ENCODE data around the gene SLC45A2.

The SLC45A2 gene

DNA sequence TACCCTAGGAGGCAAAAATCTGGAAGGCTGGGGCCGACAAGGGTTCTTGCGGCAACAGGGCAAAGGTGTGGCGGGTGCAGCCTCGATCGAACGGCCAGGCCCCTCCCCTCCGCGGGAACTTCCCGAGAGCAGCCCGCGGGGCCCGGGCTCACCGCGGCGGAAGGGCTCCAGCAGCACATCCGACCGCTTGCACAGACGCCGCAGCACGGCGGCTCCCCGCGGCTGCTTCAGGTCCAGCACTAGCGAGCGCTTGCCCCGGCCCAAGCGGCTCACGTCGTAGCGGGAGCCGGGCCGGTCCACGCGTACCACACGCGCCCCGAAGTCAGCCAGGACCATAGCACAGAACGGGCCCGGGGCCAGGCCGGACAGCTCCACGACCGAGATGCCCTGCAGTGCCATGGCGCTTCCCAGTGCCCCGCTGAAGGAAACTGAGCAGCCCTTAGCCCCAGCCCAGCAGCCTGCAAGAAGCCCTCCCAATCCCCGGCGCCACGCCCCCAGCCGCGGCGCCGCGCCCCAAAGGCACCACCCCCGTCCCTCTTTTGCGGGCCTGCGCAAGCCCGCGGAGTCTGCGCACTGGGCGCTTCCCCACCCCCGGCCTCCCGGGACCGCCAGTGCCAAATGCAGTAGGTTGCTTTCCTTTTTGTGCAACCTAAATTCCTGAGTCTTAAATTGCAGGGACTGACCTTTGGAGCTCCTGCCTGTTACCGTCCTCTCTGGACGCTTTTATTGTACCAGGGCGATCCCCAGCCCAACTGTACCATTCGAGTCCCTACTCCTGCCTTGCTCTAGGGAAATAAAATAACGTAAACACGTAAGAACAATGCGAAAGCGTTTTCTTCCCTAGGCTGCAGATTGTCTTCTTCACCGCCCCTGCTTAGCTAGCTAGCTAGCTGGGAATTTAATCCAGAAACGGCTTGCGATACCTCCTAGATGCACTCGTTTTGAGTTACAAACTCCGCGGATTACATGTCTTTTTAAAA is 23.4 kb upstream of the SLC45A2 start, which contains the start of gene AMACR:
Gene AMACR (minus strand): TSS at position 430 of the 980 bp plus-strand sequence. CDS start 31 bp downstream, at position 399.
- DNase-seq (ENCODE audit: low spot score), result peak; percentile 95

DNA sequence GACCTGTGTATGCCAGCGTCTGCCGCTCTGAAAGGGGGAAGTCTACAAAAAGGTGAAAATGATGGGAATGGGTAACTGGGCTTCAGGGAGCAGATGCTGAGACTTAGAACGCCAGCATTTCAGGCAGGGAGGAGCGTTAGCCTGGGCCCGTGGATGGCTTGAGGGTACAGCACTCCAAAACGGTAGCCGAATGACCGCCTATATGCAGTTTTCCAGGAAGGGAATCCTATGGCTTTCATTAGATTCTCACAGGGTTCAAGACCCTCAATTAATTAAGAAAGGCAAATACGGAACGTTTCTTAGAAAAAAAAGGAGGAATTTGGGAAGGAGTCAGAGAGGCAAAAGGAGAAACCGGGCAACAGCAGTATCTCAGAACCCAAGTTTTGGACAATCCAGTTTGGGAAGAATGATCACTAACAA is 22.7 kb upstream of the SLC45A2 start:
- peak; percentile 16 for DNase-seq (ENCODE audit: low spot score)

DNA sequence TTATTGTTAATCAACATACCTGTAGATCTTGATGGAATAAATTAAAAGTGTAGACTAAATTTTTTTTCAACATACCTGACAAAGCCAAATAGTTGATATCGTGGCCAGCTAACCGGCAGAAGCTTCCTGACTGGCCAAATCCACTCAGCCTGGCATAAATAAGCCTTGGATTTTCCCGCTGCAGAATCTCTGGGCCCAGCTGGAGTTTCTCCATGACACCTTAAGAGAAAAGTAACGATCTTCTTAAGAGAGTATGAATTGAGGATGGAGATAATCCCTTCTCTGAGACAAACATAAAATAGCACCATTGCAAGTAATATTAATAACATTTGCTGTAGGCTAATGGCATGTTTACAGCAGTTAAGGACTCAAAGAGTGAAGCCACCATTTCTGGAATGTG is 21.2 kb upstream of the SLC45A2 start:
- no peak for DNase-seq (ENCODE audit: low spot score)

DNA sequence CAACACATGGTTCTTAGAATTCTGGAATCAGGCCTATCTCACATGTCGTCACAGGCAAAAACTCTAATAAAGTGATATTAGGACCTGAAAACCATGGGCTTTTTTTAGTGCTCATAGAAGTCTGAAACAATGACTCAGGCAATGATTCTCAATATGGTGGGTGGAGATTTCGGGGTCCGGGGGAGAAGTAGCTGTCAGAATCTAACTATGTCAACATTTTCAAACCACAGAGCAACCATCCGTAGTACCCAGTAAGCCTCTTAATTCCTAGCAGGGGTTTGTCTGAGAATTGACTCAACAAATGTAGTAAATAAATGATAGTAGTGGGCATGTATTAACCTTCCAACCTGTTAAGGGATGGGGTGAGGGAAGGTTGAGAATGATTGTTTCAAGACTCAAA is 20.7 kb upstream of the SLC45A2 start:
- DNase-seq (ENCODE audit: low spot score), result no peak

DNA sequence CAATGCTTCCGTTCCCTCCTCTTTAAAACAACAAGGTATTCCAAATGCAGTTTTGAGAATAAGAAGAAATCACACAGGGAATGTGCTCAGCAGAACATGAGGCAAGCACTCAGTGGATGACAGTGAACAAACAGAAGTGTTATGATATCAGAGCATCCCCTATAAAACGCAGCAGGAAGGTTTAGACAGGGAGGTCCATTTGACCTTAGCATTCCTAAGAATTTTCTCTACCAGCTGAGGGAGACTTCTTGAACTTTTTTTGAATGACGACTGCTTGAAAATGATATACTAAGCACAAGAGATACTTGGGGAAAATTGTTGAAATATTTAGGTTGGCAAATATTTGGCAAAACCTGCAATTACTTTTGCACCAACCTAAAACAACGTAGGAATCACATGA is 19.4 kb upstream of the SLC45A2 start:
- no peak for DNase-seq (ENCODE audit: low spot score)

DNA sequence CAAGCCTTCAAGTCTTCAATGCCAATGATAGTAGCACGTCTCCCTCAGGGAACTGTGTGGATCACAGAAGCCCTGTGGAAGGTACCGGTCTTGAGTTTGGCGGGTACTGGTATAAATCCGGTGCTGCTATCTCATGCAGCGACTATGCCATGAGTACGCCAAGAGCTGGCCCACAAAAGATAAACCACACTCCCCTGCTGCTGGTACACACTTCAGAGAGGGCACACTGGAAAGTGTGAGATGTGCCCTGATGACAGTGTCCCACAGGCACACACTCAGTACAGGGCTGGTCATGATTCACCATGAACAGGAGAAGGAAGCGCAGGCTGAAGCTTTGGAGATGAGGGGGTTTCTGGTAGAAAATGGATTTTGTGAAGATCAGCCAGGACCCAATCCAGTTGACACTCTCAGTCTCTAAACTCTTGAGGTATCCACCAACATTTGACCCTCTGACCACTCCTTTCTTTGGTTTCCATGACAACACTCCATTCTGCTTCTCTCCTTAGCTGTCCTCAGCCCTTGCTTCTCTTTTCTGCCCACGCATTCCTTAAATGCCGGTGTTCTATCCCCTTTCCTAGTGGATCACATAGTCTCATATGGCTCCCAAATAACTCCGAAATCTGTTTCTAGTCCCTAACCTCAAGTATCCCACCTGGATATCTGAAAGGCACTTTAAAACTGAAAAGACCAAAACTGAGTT is 18.3 kb upstream of the SLC45A2 start:
- DNase-seq (ENCODE audit: low spot score), result no peak

DNA sequence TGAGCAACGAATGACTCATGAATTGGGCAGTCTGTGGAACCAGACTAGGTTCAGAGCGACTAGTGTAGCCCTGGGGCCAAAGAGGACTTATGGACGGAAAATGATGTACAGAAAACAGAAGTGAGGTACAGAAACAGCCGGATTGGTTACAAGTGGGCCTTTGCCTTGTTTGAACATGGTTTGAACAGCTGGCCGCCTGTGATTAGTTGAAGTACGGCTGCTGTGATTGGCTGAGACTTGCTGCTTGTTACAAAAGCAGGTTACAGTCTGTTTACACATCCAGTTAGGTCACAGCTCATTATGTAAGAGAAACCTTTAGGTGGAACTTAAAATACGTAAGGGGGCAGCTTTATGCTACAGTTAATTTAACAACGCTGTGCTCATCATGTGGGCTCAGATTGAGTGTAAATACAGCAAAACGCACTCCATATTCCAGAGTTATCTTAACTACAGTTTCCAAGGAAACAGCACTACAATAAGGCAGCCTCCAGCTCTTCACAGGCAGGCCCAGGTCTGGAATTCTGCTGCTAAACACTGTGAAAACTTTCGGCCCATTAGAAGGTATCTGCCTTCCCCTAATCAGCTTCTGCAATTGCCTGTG is 16.8 kb upstream of the SLC45A2 start:
- DNase-seq (ENCODE audit: low spot score), result no peak

DNA sequence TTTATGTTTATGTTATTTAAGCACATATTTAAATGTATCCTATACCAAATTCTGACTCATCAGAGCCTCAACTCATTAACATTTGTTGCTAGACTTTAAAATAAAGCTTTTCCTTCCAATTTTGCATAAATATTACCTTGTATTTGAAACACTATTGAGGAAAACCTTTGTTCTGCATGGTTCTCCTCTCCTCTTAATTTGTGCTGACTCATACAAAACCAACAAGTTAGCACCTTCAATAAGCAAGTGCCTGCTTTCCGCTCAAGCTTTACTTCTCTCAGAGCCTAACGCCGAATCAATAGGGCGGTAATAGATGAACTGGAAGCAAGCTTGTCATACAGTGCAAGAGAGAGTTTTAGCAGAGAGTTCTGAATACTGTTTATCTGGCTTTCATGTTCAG is 15.5 kb upstream of the SLC45A2 start:
- DNase-seq (ENCODE audit: low spot score), result no peak

DNA sequence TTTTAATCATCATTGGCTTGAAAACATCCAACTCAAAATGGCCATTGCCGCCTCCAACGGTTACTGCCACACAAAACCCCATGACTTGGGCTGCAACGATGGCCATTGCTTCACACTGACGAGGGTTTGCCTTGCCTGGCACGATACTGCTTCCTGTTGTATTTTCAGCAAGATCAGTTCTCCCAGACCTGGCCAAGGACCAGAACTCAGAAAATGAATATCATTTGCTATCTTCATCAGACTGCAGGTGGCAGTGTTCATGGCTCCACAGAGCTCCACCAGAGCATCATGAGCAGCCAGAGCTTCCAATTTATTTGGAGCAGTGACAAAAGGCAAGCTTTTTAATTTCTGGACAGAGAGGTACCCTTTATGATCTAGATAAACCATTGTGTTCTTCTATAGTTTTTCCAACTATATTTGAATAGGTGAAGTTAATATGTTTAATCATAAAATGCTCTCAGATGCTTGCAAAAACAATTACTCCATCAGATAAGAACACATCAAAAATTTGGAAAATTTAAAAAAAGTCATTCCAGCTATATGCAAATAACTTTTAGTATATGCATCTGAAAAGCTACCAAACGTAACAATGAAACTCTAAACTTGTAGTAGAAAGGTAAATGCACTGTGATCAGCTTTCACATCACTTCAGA is 13.0 kb upstream of the SLC45A2 start:
- peak; percentile 57 for DNase-seq (ENCODE audit: low spot score)

DNA sequence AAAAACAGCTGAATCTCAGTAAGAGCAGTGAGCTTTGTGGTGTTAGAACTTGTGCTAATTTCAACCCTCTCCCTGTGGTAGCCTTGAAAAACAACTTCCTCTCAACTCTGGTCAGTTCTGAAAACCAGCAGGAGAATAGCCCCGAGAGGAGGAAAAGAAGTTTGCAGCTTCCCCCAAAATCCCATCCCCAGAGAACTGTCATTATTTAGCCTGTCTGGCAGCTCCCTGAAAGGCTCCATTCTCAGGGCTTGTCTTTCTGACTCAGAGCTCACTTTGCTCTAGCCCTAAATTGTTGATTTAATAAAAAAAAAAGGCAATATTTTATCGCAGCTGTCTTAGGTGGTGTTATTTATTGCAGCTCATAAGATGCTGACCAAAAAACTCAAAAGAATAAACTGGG is 11.4 kb upstream of the SLC45A2 start:
- DNase-seq (ENCODE audit: low spot score), result no peak

DNA sequence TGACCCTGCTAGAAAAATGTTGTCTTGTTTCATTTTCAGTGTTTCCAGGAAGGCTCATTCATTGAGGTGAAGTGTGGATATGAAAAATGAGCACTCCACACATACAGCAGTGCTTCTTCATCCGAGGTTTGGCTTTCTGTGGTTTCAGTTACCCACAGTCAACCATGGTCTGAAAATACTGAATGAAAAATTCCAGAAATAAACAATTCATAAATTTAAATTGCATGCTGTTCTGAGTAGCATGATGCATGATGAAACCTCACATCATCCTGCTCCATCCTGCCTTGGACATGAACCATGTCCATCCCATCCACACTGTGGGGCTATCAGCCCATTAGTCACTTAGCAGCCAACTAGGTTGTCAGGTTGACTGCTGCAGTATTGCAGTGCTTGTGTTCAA is 10.4 kb upstream of the SLC45A2 start:
- peak; percentile 29 for DNase-seq (ENCODE audit: low spot score)

DNA sequence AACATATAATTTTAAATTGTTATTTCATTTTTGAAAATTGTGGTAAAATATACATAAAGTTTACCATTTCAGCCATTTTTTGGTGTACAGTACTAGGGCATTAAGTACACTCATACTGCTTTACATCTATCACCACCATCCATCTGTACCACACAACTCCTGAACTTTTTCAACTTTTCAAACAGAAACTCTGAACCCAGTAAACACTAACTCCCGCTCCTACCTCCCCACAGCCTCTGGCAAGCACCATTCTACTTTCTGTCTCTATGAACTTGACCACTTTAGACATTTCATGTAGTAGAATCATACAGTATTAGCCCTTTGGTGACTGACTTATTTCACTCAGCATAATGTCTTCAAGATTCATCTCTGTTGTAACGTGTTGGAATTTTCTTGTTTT is 8.4 kb upstream of the SLC45A2 start:
- DNase-seq (ENCODE audit: low spot score), result no peak

DNA sequence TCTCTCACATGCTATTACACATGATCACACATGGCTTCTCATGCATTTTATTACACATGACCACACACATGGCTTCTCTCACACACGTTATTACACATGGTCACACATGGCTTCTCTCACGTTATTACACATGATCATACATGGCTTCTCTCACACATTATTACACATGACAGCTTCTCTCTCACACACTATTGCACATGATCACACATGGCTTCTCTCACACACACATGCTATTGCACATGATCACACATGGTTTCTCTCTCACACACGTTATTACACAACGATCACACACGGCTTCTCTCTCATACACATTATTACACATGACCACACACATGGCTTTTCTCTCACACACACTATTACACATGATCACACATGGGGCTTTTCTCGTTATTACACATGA is 954 bp upstream of the SLC45A2 start:
- DNase-seq (ENCODE audit: low spot score), result no peak

DNA sequence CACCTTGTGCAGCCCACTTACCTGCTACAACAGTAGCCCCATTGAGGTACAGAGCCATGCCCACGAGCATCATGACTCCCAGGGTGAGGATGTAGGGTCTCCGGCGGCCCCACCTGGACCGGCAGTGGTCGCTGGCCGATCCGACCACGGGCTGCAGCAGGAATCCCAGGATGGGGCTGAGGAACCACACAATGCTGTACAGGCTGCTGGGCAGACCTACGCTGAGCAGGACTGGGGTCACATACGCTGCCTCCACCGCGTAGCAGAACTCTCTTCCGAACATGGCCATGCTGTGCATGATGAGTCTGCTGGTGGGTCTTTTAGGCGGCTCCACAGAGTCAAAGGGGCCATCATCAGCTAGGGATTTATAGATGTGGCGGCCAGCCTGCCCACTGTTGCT is 315 bp downstream of the SLC45A2 start:
- DNase-seq (ENCODE audit: low spot score), result no peak

DNA sequence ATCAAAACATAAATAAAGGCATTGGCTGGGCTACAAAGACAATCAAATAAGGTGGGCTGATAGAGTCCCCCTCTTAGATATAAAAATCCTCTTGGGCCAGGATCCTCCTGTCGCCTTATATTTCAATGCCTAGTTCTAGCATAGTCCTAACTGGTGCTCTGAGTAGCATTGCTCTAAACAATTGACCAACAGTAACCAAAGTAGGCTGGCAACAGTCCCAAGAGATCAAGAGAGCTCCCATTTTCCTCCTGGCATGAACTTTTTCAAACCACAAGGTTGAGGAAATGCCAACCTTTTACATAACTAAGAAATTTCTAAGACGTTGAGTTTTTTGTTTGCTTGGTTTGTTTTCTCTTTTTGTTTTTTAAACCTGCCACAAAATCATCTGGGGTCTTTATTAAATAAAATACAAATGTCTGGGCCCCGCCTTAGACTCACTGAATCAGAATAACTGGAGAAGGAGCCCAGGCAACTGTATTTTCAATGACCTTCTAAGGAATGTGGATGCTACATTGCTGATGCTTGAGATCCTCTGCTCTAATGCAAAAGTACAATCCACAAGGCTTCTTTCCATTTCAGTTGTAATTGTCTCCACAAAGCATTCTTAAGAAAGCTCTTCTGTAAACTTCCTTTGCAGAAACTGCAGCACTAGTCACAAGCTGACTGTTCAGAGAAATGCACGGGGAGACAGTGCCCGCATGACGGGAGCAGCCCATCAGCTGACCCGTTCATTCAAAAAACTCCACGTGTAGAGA is 2.9 kb downstream of the SLC45A2 start:
- DNase-seq (ENCODE audit: low spot score), result no peak

DNA sequence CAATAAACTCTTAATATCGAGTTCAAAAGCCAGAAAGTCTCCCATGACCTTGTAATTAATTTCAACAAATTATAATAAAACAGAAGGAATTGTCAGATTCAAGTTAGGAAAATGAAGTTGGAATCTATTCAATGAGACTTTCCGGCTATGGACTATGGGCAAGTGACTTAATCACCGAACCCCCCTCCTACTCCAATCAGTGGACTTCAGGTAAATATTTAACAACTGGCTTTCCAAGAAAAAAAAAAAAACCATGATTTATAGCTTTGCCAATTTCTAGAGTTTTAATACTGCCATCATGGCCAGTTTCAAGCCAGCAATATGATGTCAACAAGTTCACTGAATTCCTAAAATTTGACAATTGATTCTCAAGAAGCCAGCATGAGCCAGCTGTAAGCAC is 4.5 kb downstream of the SLC45A2 start:
- DNase-seq (ENCODE audit: low spot score), result no peak

DNA sequence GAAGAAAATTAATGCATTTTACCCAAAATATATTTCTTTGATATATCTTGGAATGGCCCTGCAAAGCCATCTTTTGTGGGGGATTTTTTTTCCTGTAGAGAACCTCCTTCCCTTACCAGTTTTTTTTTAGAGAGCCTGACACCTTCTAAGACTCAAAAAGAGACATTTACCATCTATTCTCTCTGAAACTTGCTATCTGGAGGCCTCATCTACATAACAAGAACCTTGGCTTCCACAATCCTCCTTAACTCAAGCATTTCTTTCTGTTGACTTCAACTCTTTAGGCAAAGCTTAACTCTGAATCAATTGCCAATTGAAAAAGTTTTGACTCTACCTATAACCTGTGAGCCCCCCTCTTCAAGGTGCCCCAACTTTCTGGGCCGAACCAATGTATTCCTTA is 6.2 kb downstream of the SLC45A2 start:
- no peak for DNase-seq (ENCODE audit: low spot score)

DNA sequence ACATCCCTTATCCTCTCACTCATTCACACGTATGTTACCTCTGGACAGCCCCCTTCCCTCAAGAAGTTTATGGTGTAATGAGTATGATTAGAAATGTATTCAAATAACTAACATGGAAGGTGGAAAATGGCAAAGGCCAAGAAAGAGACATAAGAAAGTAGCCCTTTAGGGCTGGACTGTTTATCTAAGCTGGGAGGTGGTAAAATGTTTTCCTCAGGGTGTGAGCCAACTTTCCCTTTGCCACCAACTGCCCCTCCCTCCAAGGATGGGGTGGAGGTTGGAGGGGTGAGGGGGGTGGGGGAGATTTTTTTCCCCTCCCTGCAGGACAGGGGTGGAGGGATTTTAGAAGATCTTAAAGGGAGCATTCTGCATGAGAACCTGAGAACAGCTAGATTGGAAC is 8.2 kb downstream of the SLC45A2 start:
- no peak for DNase-seq (ENCODE audit: low spot score)

DNA sequence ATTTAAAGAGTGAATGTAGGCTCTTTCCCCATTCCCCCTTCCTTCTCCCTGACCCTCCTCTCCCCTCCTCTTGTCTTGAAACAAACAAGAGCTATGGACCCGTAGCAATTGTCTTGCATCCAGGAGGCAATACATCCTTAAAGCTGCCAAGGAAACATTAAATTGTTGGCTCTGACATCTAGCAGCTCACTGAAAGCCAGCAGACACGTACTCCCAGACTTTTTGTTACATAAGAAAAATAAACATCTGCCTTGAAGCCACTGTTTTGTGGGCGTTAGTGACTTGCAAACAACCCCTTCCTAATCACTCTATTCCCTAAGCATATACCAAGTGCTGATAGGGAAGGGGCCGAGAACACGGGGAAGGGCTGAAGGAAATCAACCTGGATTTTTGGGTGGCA is 8.6 kb downstream of the SLC45A2 start:
- no peak for DNase-seq (ENCODE audit: low spot score)

DNA sequence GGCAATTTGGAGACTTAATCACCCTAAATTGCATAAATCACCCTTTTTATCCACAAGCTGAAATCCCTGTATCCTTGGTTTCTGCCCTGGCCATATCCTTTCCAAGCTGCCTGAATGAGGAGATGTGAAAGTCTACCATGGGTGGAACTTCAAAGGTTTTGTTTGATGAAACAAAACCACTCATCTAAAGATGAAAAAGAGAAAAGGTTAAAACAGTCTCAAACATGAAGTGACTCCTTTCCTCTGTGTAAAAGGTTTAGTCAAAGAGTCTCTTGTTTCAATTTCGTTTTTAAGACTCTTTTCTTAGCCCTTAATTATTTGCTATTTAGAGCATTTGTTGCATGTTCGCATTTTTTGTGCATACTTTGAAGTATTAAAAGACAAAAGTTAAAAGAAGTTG is 11.2 kb downstream of the SLC45A2 start:
- no peak for DNase-seq (ENCODE audit: low spot score)
